ENCODE results near the gene TMPO.

DNA sequence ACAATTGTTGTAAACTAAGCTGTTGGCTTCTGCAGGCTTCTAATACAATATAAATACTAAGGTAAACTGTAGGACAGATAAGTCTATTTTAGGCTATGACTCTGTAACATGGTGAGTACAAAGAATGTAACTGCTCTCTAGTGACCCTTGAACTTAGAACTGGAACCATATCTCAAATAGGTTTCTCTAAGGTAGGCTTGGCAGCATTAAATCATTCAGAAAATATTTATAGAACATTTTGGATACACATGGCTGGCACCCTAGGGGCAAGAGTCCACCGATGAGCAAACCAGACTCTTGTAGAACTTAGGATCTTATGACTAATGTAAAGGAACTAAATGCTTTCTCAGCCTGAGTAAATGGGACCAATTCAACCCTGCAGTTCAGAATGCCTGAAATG is 58.7 kb downstream of the TMPO start:
- TF ChIP-seq BHLHE40 (IDR thresholded peaks at IDR 0.05; ENCODE audit: borderline replicate concordance) = no peak
- no peak for TF ChIP-seq FOXK2 (IDR thresholded peaks at IDR 0.05)
- TF ChIP-seq SUZ12 (IDR thresholded peaks at IDR 0.05) = no peak
- TF ChIP-seq FOXA1 (IDR thresholded peaks at IDR 0.05) = no peak
- TF ChIP-seq ARNT (IDR thresholded peaks at IDR 0.05) = no peak
- TF ChIP-seq SP1 (IDR thresholded peaks at IDR 0.05) = no peak
- TF ChIP-seq CTBP1 (IDR thresholded peaks at IDR 0.05; ENCODE audit: borderline replicate concordance) = no peak
